ENCODE data around the gene METTL1. TPM values are rescaled to one million over a fixed set of nuclear protein-coding genes. Genes with fewer than 3 reads are reported as not detected.

Gene METTL1
- total and polyA plus RNA-seq, 9 of the 15 experiments (the other 6 are each of a cell fraction or from before 2014, with no cell fraction given), result 12.6 to 65.9 (median 39.2) TPM

- TF ChIP-seq CHD7 (IDR thresholded peaks at IDR 0.05; ENCODE audit: low read depth, low read length) (no peak), SAFB (IDR thresholded peaks at IDR 0.05; ENCODE audit: borderline replicate concordance, low read depth, low read length) (no peak), ILK (tag; IDR thresholded peaks at IDR 0.05; ENCODE audit: borderline replicate concordance, low read depth) (no peak), RBFOX2 (IDR thresholded peaks at IDR 0.05; ENCODE audit: low read depth, low read length) (peak; percentile 94), ZNF197 (CRISPR knock-in tag; IDR thresholded peaks at IDR 0.05; ENCODE audit: low read depth) (no peak), ZBTB34 (CRISPR knock-in tag; IDR thresholded peaks at IDR 0.05) (no peak)
- TF ChIP-seq, protein P1, sequence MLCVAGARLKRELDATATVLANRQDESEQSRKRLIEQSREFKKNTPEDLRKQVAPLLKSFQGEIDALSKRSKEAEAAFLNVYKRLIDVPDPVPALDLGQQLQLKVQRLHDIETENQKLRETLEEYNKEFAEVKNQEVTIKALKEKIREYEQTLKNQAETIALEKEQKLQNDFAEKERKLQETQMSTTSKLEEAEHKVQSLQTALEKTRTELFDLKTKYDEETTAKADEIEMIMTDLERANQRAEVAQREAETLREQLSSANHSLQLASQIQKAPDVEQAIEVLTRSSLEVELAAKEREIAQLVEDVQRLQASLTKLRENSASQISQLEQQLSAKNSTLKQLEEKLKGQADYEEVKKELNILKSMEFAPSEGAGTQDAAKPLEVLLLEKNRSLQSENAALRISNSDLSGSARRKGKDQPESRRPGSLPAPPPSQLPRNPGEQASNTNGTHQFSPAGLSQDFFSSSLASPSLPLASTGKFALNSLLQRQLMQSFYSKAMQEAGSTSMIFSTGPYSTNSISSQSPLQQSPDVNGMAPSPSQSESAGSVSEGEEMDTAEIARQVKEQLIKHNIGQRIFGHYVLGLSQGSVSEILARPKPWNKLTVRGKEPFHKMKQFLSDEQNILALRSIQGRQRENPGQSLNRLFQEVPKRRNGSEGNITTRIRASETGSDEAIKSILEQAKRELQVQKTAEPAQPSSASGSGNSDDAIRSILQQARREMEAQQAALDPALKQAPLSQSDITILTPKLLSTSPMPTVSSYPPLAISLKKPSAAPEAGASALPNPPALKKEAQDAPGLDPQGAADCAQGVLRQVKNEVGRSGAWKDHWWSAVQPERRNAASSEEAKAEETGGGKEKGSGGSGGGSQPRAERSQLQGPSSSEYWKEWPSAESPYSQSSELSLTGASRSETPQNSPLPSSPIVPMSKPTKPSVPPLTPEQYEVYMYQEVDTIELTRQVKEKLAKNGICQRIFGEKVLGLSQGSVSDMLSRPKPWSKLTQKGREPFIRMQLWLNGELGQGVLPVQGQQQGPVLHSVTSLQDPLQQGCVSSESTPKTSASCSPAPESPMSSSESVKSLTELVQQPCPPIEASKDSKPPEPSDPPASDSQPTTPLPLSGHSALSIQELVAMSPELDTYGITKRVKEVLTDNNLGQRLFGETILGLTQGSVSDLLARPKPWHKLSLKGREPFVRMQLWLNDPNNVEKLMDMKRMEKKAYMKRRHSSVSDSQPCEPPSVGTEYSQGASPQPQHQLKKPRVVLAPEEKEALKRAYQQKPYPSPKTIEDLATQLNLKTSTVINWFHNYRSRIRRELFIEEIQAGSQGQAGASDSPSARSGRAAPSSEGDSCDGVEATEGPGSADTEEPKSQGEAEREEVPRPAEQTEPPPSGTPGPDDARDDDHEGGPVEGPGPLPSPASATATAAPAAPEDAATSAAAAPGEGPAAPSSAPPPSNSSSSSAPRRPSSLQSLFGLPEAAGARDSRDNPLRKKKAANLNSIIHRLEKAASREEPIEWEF (CRISPR knock-in tag; IDR thresholded peaks at IDR 0.05), result no peak
Measured at GRCh38 chr12:57782608-57783465, 10.9 kb upstream of the METTL1 start, which contains the start of gene TSFM (continued).

All from K562 (cell line).